HG02870 (cell line): ENCODE results near the gene TANGO2.
"Not testable (repeated sequence)": the region's sequence is repeated elsewhere in the genome, so short reads cannot be mapped to it uniquely, and the experiment has no call there.

Experiments used
- ATAC-seq: cut with Tn5 transposase; IDR thresholded peaks from one replicate; pipeline ENCODE4 v1.9.1; 2021; ENCODE audit warnings: mild to moderate bottlenecking, moderate library complexity; ENCODE audit not compliant: unreplicated experiment

TANGO2 gene

DNA sequence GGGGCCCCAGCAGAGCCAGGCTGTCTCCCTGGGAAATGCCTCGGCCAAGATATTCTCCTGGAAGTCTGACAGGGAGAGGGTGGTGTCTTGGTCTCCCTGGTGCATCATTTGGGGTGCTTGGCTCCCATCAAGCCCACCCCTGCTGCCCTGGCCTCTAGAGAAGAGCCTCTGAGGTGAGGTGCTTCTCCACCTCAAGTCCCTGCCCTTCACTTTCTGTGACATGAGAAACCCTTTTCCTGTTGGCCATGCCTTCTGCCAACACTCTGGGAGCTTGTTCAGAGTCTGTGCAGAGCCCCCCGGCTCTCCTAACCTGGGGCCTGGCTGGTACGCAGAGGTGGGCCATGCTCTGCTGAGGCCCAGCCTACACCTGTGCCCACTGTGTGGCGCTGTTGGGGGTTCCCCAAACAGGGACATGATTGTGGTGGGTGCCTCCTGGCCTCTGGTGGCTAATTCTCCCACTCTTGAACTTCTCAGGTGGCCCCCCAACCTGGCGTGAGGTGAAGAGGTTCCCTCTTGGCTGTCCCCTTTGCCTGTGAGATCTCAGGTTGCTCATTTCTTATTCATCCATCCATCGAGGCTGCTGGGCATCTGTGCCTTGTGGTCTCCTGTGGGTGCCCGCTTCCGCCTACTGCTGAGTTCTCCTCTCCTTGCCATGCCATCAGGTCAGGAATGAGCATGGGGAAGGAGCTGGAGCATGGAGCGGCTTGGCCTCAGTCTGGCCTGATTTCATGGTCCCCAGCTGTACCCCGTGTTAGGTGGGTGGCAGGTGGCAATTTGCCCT is 40.0 kb downstream of the TANGO2 start:
- no peak for ATAC-seq

- ATAC-seq: no peak
Measured at GRCh38 chr22:20061481-20061861, 40.6 kb downstream of the TANGO2 start.

GRCh38 chr22:20062043-20062765 is 41.3 kb downstream of the TANGO2 start:
- ATAC-seq: no peak

DNA sequence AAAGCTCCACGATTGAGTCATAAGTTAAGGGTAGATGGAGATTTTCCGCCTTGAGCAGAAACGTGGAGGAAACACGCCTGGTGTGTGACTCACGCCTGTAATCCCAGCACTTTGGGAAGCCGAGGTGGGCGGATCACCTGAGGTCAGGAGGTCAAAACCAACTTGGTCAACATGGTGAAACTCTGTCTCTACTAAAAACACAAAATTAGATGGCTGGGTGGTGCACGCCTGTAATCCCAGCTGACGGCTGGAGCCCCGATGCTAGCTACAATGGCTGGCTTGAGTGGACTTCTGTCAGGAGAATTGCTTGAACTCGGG is 41.8 kb downstream of the TANGO2 start:
- ATAC-seq: no peak

DNA sequence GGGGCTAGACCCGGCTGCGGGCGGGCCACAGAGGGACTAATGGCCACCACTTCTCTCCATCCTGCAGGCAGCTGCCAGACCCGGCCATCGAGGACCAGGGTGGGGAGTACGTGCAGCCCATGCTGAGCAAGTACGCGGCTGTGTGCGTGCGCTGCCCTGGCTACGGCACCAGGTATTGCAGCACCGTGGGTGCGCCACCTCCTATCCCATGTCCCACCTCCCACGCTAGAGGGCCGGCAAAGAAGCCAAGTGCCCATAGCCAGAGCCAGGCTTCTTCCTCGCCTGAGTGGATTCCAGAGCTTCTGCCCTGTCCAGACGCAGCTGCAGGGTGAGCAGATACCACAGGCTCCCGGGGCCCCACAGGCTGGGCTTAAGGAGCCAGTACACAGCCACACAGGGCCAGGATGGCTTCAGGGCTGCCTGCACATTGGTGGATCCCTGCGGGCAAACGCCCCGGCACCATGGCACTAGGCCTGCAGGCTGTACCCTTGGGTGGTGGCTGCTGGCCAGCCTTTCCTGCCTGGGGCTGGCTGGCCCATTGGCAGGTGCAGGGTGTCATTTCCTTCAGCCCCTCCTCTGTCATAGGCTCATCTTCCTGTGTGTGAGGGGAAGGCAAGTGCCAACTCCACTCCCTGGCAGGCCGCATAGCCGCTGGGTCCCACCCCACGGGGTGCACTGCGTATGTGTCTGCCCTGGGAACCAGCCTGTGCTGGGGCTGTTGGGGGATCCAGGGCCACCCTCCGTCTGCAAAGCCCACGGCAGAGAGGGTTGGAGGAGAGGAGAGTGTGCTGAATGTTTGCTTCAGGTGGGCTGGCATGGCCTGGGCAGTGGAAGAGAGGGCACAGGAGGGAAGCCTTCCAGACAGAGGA is 42.6 kb downstream of the TANGO2 start:
- ATAC-seq: no peak

- no peak for ATAC-seq
Measured at GRCh38 chr22:20064140-20064480, 43.2 kb downstream of the TANGO2 start.

DNA sequence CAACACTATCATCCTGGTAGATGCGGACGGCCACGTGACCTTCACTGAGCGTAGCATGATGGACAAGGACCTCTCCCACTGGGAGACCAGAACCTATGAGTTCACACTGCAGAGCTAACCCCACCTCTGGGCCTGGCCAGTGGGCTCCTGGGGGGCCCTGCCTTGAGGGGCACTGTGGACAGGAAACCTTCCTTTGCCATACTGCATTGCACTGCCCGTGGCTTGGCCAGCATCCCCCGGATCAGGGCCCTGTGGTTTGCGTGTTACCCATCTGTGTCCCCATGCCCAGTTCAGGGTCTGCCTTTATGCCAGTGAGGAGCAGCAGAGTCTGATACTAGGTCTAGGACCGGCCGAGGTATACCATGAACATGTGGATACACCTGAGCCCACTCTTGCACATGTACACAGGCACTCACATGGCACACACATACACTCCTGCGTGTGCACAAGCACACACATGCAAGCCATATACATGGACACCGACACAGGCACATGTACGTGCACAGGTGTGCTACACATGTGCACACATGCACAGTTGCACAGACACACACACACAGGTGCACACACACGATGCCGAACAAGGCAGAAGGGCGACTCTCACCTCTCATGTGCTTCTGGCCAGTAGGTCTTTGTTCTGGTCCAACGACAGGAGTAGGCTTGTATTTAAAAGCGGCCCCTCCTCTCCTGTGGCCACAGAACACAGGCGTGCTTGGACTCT is 43.8 kb downstream of the TANGO2 start:
- ATAC-seq: no peak

GRCh38 chr22:20065896-20066616 is 45.1 kb downstream of the TANGO2 start:
- no peak for ATAC-seq

DNA sequence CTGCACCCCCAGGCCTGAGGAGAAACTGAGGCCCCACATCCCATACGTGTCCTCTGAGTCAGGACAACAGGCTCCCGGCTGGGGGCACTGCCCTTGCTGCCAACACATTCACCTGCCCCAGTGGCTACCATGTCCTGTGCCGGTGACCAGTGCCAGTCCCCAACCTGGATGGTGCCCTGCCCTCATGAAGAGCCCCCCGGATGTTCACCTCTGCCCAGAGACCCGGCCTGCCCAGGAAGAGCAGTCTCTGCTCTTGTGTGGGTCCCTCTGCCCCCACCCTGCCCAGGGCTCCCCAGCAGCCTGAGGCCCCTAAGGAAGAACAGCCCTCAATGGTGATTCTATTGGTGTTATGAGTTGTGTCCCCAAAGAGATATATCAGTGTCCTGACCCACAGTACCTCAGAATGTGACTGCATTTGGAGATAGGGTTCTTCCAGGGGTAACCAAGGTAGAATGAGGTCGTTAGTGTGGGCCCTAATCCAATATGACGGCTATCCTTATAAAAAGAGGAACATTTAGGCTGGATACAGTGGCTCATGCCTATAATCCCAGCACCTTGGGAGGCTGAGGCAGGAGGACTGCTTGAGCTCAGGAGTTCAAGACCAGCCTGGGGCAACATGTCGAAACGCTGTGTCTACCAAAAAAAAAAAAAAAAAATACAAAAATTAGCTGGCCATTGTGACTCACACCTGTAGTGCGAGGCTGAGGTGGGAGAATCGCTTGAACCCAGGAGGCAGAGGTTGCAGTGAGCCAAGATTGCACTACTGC is 45.9 kb downstream of the TANGO2 start:
- ATAC-seq: no peak

GRCh38 chr22:20067384-20067682 is 46.4 kb downstream of the TANGO2 start:
- ATAC-seq: not testable (repeated sequence)

GRCh38 chr22:20068640-20069039 is 47.7 kb downstream of the TANGO2 start:
- ATAC-seq: no peak

GRCh38 chr22:20069331-20070042 is 48.6 kb downstream of the TANGO2 start:
- ATAC-seq: no peak

DNA sequence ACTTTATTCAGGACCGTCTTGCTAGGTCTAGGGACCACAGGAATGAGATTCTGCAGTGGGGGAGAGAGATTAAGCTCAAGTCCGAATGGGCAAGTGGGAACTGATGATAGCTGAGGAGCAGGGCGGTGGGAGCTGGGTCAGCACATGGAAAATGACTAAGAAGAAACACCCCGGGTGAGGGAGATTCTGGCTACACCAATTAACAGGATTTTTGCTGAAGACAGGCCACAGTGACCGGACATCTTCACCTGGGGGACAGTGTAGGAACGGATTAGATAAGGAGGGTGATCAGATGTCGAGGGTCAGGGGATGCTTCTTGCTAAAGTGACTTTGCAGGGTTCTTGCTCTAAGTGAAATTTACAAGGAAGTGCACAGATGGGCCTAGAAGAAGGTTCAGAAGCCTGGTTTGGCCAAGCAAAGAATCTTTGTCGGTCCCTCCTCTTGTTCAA is 50.6 kb downstream of the TANGO2 start:
- no peak for ATAC-seq

DNA sequence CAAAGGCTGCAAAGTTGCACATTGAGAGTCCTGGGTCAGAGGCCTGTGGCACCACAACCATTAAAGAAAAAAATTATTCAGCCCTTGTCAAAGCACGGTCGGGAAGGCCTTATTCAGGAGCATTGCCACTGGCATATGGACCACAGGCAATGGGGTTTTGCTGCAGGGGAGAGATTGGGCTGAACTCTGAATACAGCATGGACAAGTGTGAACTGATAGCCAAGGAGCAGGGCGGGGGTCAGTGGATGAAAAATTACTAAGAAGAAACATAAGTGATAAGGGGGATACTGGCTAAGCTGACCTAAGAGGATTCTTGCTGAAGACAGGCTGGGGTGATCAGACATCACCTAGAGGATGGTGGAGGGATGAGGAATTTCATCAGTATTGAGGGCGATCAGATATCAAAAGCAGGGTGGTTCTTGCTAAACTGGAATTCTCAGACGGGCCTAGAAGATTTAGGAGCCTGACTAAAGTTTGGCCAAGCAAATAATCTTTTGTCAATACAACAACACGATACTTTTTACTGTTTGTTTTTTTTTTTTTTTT is 55.8 kb downstream of the TANGO2 start:
- ATAC-seq: no peak

- peak; percentile 76 for ATAC-seq
Measured at GRCh38 chr22:20079745-20080444, 59.0 kb downstream of the TANGO2 start, which contains the start of gene DGCR8. Gene DGCR8 (plus strand): TSS chr22:20080241. CDS start chr22:20085964, 5,723 bp downstream.

GRCh38 chr22:20080445-20080775 is 59.5 kb downstream of the TANGO2 start:
- ATAC-seq: peak; percentile 50

DNA sequence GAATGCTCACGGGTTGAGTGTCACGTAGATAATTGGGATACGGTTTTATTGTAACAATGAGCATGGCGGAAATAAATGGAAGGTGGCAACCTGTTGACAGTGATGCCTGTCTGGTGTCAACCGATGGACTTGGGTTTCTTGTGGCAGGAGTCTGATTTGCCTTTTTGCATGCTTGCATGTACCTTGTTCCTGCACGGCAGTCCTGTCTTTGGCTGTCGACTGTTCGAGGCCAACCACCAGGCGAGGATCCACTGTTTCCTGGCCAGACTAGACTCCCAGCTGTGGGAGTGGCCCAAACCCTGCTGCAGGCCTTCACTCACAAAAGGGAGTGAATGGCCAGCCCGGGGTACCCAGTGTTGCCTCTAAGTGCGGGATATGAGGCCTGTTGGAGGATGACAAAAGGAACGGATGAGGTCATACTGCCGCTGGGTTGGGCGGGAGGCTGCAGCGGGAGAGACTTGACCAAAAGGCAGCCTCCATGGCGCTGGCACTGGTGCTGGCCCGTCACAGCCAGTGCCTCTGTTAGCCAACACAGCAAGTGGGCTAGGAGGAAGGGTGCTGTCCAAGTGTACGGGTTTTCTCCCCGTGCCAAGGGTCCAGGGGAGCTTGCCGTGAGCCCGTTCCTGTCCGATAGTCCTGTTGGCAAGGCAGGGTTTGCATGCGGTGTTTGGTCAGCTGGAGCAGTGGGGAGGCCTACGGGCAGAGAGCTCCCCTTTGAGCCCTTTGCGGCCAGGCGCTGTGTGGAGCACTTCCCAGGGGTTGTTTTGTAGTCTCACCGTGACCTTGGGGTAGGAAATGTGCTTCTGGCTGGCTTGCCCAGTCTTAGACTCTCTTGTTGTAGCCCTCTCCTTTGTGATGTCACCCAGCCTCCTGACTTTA is 60.1 kb downstream of the TANGO2 start:
- no peak for ATAC-seq
